Epithelial cell of esophagus (primary cell): ENCODE results near the gene SERPINB10.
"Not testable (repeated sequence)": the region's sequence is repeated elsewhere in the genome, so short reads cannot be mapped to it uniquely, and the experiment has no call there.

Source experiments
- DNase-seq: peaks from one replicate; pipeline ENCODE4 v3.0.0; 2010; ENCODE audit warnings: low read depth
- H3K4me3 ChIP-seq: 2 replicates; pipeline ENCODE4 v1.5.1; 2011; ENCODE audit warnings: mild to moderate bottlenecking, low read length, control low read depth
- CTCF ChIP-seq: IDR thresholded peaks from 2 replicates; pipeline ENCODE4 v1.5.1; 2011; ENCODE audit warnings: low read depth, mild to moderate bottlenecking, low read length, control low read depth, inconsistent platforms; ENCODE audit not compliant: insufficient read depth; ENCODE audit errors: missing control alignments

The SERPINB10 gene

DNA sequence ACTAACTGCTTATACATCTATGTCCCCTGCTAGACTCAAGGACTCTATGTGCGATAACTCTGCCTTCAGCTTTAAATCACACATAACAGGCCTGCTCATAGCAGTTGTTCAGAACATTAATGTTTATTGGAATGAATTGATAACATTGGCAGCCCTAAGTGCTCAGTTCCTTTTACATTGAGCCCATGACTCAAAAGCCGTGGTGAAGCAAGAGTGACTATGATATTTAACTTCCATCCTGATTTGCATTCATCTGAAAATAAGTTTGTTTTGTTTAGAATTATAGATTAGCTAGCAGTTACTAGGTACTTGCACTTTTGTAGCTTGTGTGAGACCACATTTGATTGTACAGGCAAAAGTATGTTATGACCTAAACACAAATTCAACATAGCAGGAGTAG lies 14.3 kb downstream of the SERPINB10 start:
- DNase-seq, result no peak
- H3K4me3 ChIP-seq, result no peak overlapping the region
- no peak for TF ChIP-seq CTCF

- no peak for TF ChIP-seq CTCF
- no peak for DNase-seq
- H3K4me3 ChIP-seq, result no peak overlapping the region
These were observed 16.8 kb downstream of the SERPINB10 start for GRCh38 chr18:63924551-63924950.

DNA sequence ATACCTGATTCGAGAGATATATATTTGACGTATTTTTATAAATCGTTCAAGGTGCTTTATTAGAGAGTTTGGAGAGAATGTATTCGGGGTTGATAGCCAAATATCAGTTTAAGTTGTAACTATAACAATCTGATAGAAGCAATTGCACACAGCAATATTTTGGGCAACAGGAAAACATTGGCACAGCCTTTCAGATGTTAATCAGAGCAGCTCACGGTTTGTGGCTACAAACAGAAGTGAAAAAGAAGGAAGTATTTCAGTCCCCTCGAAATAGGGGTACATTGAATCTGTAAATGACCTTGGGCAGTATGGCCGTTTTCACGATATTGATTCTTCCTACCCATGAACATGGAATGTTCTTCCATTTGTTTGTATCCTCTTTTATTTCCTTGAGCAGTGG lies 20.6 kb downstream of the SERPINB10 start:
- TF ChIP-seq CTCF, result no peak
- H3K4me3 ChIP-seq, result no peak overlapping the region
- DNase-seq, result no peak

DNA sequence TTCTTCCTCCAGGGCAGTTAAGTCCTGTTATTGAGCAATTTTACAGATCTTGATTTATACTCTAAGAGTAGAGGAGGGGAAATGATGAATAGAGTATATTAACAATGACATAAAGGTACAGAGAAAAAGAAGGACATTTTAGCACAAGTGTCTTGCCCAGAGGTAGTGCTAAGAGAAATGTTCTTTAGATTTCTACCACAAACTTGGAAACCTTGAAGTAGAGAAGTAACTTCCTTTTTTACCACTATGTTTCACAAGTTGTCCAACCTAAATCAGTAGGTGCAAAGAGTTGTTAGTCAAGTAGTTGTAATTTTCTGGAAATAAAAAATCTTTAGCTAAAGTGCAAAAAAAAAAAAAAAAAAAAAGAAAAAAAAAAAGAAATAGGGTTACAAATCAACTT lies 21.6 kb downstream of the SERPINB10 start:
- not testable (repeated sequence) for H3K4me3 ChIP-seq, DNase-seq

DNA sequence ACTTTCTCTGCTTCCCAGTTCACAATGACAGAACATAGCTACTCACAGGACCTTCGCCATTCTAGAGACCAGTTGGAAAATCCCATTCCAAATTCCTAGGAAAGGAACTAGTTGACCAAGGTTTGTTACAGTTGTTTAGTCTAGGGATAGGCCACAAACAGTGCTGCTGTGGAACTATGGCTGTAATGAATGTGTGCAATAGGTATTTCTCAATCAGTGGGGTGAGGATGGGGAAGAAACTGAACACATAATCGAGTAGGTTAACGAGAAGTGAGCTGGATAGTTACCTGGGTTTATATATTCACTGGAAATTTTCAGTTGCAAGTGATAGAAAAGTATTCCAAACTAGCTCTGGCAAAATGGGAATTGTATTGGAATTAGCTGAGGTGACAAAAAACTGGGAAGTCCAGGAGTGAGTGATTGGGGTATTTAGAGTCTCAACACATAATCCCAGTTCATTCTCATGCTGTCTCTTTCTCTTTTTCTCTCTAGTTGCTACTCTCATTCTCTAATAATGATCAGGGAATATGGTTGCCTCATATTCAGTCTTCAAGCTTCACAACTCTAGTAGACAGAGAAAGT lies 23.1 kb downstream of the SERPINB10 start:
- no peak for TF ChIP-seq CTCF

GRCh38 chr18:63936156-63936931 lies 28.6 kb downstream of the SERPINB10 start:
- peak overlapping the region; percentile 67 for H3K4me3 ChIP-seq
- peak; percentile 76 for TF ChIP-seq CTCF
- peak; percentile 84 for DNase-seq

More for the DNA sequence above, 23.1 kb downstream of the SERPINB10 start:
- DNase-seq, result no peak
- H3K4me3 ChIP-seq, result no peak overlapping the region

DNA sequence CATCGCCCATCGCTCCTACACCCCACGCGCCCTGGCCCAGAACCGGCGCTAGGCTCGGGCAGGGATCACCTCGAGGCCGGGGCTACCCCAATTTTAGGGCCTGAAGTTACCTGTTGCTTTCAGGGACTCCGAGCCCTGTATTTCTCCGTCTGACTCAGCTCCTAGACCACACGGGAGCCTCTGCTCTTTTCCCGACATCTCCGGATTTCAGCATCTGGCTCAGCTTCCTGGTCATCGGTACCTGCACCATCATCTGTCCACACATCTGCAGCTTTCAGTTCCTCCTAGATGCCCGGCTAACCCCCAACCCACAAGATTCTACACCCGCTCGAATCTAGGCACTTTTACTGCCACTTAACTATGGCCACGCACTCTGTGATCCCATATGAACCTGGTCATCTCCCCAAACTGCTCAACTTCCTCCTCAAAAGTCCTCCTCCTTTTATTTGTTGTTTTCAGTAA lies 29.2 kb downstream of the SERPINB10 start:
- TF ChIP-seq CTCF, result no peak
- peak overlapping the region; percentile 67 for H3K4me3 ChIP-seq
- DNase-seq, result no peak
